Stimulated activated CD4-positive, alpha-beta T cell treated with anti-CD3 and anti-CD28 coated beads, Interleukin-15, amount 100 ng/mL, for 24 hours (primary cell): Measurements from ENCODE around the gene KLHL15.
"Not testable (repeated sequence)": the region's sequence is repeated elsewhere in the genome, so short reads cannot be mapped to it uniquely, and the experiment has no call there.

Source experiments
- DNase-seq: peaks from one replicate; pipeline ENCODE4 v3.0.0-alpha.2; 2020

Gene KLHL15

GRCh38 chrX:24017674-24018073 is 9.3 kb downstream of the KLHL15 start:
- DNase-seq = no peak

GRCh38 chrX:24014388-24015018 is 12.5 kb downstream of the KLHL15 start:
- DNase-seq = peak; percentile 64

- DNase-seq = no peak
These were observed 14.7 kb downstream of the KLHL15 start for GRCh38 chrX:24012266-24012665.

DNA sequence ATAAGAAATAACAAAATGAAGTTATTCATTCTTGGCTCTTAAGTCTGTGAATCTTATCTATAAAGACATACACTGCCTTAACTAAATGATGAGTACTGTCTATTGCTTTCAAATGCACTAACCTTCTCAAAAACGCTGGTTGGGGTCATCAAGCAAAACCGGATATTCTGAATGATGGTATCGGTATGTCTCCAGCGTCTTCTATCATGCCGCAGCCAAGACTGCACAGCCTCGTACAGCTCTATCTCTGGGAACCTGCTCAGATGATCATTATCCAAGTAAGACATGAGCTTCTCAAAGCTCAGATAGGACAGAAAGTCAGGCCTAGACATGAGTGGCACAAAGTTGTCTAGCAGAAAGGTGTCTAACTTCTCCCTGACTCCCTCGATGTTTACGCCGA is 21.1 kb downstream of the KLHL15 start:
- DNase-seq = no peak

DNA sequence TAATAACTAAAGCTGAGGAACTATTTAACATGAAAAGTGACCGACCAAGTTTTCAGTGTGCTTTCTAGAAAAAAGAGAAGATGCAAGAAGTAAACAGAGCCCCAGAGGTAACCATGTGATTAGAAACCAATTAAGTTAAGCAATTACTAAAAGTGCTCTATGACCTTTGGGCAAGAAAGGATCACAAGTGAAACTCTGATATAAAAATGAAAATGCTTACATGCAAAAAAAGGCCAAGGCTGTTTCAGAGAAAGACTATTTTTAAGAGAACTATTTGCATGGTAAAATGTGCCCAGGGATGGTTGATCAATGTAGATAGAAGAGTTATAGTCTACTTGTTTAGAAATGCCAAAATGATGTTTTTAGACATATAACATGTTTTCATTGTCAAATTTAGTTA is 22.0 kb downstream of the KLHL15 start:
- no peak for DNase-seq

DNA sequence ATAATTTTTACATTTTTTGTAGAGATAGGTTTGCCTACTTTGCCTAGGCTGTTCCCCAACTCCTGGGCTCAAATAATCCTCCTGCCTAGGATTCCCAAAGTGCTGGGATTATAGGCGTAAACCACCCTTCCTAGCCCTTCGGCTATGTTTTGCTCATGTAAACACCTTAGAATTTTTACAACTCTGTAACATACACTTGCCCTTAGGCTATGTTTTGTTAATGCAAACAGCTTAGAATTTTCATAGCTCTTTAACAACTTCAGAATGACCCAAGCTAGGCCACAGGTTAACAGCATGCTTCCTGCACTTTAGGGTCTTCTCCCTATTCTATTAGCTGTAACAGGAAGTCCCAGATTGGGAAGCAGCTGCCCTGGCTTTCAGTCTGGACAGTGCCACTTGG is 24.2 kb downstream of the KLHL15 start:
- no peak for DNase-seq

DNA sequence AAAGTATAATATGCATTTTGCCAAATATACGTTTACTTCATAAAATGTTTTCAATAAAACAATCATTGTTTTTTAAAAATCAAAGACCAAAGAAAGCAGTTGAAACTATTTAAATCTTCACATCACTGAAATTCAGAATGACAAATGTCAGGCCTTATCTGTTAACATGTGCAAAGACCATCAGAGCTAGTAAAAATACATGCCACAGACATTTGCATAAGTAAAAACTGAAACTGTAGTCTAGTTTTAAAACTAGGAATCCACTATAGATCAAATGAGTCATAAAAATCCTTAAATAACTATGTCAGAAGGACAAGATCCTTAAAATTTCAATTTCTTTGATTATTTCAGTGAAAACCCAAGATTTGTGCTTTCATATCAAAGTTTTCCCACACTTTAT is 24.8 kb downstream of the KLHL15 start:
- no peak for DNase-seq

DNA sequence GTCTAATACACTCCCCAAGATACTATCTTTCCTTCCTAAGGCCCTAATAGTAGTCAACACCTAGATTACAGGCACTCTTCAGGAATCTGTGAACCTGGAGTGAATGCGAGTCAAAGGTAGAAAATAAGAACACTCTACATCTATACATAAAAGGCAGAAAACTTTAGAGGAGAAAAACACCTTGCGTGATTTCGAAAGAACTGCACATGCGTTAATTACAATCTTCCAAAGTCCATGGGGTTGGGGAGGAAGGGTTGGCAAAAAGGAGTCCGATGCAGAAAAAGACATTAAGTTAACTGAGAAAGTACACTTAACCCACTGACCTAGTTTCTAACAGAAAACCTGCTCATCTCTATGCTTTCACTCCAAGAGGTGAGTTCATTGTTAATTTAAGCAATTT is 27.3 kb downstream of the KLHL15 start:
- no peak for DNase-seq

- DNase-seq = no peak
These were observed 33.9 kb downstream of the KLHL15 start for GRCh38 chrX:23993012-23993633.

DNA sequence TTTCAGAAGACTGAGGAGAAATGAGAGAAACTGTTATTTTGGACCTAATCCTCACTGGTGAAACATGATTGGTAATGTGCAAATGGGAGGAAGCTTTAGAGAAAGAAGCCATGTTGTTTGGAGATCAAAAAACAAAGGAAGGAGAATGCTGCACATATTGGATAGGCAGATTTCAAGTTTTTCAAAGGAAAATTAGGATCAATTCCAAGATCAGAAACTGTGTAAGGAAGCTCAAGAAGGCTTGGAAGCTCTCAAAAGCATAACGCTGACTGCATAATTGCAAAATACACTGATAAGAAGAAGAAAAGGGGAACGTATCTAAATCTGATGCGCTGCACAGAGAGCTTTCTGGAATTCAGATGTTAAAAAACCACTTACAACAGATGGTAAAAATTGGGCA is 34.6 kb downstream of the KLHL15 start:
- DNase-seq = no peak

- no peak for DNase-seq
These were observed 36.5 kb downstream of the KLHL15 start for GRCh38 chrX:23990455-23990854.

GRCh38 chrX:23989689-23990088 is 37.3 kb downstream of the KLHL15 start:
- no peak for DNase-seq

DNA sequence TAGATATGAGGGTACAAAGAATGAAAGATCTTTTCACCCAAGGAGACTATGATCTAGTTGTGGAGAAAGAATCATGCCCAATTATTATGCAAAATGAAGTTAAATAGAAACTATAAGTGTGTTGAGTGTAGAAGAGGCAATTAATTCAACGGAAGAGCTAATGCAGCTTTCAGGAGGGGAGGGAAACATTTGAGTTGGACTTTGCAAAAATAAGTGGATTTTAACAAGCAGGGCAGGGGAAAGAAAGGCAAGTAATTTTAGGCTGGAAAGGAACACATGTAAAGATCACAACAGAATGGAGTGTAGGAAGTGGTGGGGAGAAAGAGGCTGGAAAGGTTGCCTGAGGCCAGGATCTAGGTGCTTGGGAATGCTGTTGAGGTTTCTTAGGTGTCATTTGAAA is 44.1 kb downstream of the KLHL15 start:
- DNase-seq = no peak

- DNase-seq = no peak
These were observed 45.3 kb downstream of the KLHL15 start for GRCh38 chrX:23981711-23982110.

GRCh38 chrX:23981222-23981621 is 45.8 kb downstream of the KLHL15 start:
- DNase-seq = no peak

- DNase-seq = no peak
These were observed 47.0 kb downstream of the KLHL15 start for GRCh38 chrX:23980011-23980441.

- DNase-seq = no peak
These were observed 48.5 kb downstream of the KLHL15 start for GRCh38 chrX:23978491-23978890.

- not testable (repeated sequence) for DNase-seq
These were observed 61.4 kb downstream of the KLHL15 start for GRCh38 chrX:23965630-23966029.

DNA sequence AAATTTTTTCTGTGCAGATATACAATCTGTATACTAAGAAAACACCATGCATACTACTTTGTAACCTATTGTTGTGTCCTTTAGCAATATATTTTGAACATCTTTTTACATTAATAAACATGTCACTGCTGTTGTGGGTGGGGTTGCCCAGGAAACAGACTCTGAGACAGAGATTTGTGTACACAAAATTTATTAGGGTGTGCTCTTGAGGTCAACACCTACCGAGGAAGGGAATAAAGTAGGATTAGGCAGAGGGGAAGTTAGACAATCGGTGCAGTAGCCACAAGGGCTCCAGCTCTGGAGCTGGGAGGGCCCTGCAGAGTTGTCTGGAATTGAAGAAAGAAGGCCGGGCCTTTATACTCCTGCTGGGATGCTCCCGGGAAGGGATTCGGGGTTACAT is 62.8 kb downstream of the KLHL15 start:
- DNase-seq = no peak

- peak; percentile 2 for DNase-seq
These were observed 67.2 kb downstream of the KLHL15 start for GRCh38 chrX:23959781-23960180.

DNA sequence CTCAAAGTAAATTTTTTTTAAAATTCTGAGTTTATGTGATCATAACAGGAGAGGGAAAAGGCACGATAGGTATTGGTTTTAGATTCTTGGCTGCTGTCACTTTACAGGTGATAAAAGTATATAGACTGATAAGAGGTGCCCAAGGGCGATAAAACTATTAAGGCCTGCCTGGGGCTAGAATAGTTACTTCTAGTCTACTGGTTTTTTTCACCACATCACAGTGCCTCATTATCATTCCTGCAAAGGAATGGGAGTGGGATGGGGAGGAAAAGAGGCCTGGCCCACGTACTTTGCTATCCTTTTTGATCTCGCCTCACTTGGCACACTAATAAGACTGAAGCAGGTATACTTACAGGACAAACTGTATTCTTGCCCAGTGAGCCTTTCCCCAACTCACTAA is 72.6 kb downstream of the KLHL15 start:
- no peak for DNase-seq

GRCh38 chrX:23953908-23954269 is 73.1 kb downstream of the KLHL15 start:
- DNase-seq = peak; percentile 1

DNA sequence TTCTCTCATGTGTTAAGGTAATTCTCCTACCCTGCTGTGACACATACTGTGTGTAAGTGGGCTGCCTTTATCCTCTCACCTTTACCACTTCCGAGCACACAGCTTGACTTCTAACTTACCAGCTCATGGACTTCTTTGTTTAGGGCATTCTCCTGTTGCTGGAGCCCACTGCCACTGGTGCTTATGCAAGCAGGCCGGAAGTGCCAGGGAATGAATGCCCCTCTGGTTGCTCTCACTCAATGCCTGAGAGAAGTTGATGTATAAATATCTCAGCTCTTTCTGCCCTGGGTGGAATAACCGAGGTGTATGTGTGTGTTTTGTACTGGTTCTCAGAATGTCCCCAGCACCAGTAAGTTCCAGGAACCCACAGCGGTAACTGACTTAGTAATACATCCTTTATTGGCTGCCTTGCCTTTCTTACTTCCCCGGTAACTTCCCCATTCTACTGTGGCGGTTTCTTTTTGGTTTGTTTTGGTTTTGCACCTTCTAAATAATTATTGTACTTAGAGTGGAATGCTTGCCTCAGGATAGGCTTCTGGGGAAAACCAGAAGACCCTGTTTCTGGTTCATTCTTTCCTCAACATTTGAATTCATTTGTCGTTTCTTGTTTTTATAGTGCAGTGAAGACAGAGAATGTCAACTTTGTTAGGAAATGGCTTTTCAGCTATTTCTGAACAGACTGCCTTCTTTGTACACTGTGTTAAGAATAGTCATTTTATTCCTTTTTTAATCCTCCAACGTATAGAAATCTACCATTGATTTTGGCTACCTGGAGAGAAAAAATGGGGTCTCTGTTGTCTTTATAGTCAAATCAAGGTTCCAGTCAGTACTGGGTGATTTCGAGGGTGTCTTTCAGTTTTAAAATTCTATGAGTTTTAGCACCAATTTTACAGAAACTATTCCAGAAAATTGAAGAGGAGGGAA is 73.7 kb downstream of the KLHL15 start:
- DNase-seq = peak; percentile 30

- DNase-seq = no peak
These were observed 74.6 kb downstream of the KLHL15 start for GRCh38 chrX:23952391-23952790.
